Amygdala (tissue), 56 donors: ENCODE results near the gene FLAD1.
A peak's percentile ranks its signal among the peaks of the same experiment; 100 is the strongest.

ENCODE experiments used
- DNase-seq, 56 donors: peaks; one replicate each; lab custom pipeline; 2025; lab: John Stamatoyannopoulos, UW

The FLAD1 gene

GRCh38 chr1:155012776-155013602 is 29.8 kb downstream of the FLAD1 start:
- DNase-seq: no peak

DNA sequence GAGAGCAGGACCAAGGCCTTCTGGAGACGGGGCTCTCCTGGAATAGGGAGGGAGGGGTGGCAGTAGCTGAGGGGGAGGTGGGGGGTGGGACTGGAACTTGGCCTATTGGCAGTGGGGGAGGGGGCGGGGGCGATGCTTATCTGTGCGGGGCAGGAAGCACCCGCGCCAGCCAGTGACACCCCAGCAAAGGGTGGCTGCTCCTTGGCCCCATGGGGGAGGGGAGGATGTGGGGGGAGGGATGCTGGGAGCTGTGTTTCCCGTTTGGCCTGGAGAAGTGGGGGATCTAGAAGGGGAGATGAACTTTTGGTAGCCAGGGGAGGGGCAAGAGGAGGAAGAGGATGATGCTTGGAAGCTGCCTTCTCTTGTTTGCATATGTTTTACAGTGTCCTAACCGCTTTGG is 30.5 kb downstream of the FLAD1 start:
- DNase-seq: no peak

DNA sequence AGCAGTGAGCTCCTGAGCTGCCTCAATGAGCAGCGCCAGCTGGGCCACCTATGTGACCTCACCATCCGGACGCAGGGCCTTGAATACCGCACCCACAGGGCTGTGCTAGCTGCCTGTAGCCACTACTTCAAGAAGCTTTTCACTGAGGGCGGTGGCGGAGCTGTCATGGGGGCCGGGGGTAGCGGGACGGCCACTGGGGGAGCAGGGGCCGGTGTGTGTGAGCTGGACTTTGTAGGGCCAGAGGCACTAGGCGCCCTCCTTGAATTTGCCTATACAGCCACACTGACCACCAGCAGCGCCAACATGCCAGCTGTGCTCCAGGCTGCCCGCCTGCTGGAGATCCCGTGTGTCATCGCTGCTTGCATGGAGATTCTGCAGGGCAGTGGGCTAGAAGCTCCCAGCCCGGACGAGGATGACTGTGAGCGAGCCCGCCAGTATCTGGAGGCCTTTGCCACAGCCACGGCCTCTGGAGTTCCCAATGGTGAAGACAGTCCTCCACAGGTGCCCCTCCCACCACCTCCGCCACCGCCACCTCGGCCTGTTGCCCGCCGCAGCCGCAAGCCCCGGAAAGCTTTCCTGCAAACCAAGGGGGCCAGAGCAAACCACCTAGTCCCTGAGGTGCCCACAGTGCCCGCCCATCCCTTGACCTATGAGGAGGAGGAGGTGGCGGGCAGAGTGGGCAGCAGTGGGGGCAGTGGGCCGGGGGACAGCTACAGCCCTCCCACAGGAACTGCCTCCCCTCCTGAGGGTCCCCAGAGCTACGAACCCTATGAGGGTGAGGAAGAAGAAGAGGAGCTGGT is 31.8 kb downstream of the FLAD1 start:
- DNase-seq: no peak

- DNase-seq: no peak
Observed at GRCh38 chr1:155015527-155016230, 32.5 kb downstream of the FLAD1 start.

- no peak for DNase-seq
Observed at GRCh38 chr1:155016231-155016831, 33.2 kb downstream of the FLAD1 start.

DNA sequence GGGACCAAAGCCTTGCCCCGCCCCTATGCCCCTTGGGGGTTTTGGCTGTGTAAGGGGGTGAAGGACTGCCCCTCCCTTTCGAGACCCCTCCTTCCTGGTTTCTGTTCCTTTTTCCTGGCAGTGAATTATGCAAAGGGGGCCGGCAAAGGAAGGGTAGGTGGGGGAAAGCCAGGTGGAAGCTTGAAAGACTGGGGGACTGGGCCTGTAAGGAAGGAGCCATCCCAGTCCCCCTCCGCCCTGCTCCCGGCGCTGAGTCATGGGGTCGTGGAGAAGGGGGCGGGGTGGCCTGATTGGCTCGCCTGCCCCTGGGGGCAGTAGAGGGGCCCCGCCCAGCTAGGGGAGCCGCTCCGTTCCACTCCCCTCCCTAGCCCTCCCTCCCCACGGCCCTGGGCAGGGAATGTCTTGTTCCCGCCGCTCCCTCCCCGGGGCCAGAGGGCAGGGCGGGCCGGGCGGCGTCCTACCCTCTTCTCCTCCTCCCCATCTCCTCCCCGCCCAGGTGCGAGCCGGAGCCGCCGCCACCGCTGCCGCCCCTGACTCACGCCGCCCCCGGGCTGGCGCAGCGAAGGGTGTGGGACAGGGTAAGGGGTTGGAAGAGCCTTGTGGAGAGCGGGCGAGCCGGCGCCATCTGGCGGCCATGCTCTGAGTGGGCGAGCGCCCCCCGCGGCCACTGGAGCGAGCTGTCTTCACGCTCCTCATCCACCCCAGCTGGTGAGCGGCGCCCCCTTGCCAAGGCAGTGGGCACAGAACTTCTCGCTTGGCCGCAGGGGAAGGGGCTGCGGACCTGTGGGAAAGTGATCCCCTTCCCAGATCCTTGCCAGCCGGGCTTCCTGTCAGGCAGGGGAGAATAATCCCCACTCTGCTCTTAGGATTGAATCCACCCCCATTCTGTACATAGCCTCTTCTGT is 34.1 kb downstream of the FLAD1 start:
- peak in 55 of 56 donors; percentile 39 to 92 (median 73) for DNase-seq

DNA sequence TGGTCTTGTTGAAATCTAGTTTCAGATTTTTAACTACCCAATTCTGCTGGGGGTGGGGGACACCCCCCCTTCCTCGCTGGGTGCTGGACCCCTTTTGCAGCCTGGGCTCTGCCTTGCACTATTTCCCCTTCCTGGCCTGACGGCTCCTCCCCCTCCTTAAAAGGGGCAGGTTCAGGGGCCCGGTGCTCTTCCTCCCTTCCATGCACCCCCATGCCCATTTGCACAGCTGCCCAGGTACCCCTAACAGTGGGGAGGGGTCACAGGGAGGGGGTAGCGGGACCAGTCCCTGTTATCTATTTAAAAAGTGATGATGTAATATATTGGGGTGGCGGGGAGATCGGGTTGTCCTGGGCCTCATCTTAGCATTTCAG is 34.8 kb downstream of the FLAD1 start:
- no peak for DNase-seq

GRCh38 chr1:155018617-155019348 is 35.6 kb downstream of the FLAD1 start:
- DNase-seq: no peak

DNA sequence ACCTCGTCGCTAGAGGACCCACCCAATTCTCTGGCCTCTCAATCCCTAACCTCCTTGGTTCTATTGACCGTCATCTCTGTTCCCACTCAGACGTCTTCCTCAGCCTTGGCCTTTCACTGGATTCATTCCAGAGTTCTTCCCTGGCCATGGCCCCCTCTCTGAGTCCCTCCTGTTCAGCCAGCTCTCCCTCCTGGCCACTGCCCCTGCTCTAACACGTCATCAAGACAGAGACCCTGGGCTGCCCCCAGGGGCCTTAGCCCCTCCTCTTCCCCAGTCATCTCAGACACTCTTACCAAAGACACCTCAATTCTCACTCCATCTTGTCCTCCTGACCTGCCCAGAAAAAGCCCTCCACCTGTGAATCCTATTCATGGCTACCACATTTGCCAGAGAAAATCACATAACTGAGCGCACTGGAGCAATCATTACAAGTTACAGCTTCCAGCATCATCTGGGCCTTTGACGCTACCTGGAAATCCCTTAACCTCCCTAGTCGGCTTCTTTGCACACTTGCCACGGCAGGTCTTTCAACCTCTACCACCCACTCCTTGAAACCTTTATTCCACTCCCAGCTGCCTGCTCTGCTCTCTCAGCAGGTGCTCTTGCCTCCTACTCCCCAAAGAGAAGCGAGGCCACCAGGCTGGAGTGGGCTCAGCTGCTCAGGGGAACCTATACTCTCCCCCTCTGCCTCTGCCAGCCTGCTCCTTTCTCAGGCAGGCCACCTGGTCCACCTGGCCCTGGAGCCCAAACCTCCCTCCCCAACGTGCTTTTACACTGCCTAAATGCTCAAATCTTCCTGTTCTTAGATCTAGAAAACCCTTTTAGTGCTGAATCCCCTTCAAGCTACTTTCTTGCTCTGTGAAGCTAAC is 36.5 kb downstream of the FLAD1 start:
- DNase-seq: no peak

DNA sequence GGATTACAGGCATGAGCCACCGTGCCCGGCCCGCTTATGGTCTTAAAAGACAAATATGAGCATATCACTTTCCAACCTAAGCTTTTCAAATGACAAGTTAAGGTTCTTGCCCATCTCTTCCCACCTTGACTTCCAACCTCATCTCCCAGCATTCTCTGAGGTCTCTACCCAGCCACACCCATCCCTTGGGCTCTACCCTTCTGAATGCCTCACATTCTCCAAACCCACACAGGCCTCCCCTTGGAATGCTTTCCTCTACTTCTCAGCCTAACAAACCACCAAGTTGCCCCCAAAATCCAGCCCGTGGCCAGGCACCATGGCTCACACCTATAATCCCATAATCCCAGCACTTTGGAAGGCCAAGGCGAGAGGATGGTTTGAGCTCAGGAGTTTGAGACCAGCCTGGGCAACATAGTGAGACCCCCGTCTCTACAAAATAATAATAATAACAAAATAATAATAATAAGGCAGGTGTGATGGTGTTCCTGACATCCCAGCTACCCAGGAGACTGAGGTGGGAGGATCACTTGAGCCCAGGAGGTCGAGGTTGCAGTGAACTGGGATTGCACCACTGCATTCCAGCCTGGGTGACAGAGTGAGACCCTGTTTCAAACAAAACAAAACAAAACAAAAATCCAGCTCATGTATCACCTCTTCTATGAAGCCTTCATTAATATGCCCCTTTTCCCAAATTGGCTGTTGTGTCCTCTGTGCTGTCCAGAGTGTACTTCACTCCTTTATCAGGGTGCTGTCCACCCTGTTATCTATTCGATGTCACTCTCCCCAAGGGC is 39.2 kb downstream of the FLAD1 start:
- DNase-seq: no peak

GRCh38 chr1:155022927-155023236 is 39.7 kb downstream of the FLAD1 start:
- no peak for DNase-seq

DNA sequence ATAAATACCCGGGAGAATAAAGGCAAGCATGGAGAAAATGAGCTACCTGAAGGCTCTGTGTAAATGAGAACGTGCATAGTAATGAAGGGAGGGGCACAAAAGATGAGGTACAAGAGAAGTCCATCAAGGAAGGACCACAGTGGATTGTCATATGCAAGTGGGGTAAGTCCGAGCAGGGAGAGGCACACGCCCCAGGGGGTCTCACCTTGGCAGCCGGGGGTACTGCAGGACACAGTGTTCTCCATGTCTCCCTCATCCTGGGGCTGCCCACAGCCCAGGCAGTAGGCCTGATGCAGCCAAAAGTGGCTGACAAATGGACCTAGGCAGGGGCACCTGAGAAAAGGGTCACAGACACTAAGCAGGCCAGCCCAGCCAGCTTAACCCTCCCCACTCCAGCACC is 40.5 kb downstream of the FLAD1 start:
- no peak for DNase-seq

GRCh38 chr1:155024315-155024714 is 41.2 kb downstream of the FLAD1 start:
- DNase-seq: no peak

DNA sequence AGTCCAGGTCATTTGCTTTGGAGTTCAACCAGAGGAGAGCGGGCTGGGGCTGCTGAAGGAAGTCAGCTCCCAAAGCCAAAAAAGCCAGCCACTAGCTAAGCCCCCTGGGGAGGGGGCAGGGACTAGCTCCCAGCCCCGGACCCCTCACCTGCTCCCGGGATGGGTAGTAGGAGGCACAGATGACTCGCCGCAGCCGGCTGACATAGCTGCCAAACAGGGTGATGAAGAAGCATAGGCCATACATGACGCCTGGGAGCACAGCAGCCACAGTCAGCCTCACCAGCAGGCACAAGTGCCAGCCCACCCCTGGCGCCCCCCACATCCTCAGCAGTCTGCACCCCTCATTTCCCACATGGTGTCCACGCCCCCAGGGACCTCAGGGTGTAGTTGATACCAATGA is 43.0 kb downstream of the FLAD1 start:
- DNase-seq: no peak

DNA sequence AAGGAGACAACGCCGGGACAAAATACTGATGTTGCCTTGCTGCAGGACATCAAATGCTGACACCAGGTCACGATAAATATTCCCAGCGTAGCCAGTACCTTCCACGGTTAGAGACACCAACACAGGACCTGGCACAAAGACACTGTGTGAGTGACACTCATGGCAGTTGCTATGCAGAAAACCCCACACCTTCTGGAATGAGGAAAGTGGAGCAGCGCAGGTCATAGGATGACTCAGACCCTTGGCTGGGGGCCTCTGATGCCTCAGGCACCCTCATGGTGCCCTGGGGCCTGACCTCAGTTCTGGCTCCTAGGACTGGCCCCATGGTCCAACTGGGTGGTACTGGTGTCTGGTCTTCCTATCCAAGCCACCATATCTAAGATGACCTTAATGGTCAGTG is 43.4 kb downstream of the FLAD1 start:
- DNase-seq: no peak

- no peak for DNase-seq
Observed at GRCh38 chr1:155029513-155030242, 46.5 kb downstream of the FLAD1 start.
